Brain pericyte (primary cell): ENCODE measurements around the gene OR5D13.

Source experiments
- DNase-seq: peaks from one replicate; pipeline ENCODE4 v3.0.0-alpha.2; 2012; ENCODE audit warnings: low read depth, low spot score

OR5D13 gene

GRCh38 chr11:55773138-55773537 lies at the start of gene OR5D13:
TSS of gene OR5D13 (plus strand) at chr11:55773438. CDS start at chr11:55773438, 0 bp downstream.
- no peak for DNase-seq

DNA sequence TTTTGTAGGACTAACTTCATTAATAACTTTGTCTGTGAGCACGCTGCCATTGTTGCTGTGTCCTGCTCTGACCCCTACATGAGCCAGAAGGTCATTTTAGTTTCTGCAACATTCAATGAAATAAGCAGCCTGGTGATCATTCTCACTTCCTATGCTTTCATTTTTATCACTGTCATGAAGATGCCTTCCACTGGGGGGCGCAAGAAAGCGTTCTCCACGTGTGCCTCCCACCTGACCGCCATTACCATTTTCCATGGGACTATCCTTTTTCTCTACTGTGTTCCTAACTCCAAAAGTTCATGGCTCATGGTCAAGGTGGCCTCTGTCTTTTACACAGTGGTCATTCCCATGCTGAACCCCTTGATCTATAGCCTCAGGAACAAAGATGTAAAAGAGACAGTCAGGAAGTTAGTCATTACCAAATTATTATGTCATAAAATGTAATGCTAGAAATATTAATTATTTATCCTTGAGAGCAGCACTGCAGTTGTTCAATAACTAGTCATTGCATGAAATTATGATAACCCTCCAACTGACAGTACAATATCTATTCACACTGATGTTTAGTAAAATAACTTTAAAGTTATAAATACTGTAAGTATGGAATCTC lies 46.4 kb upstream of the OR5D13 start:
- no peak for DNase-seq

GRCh38 chr11:55732936-55733335 lies 40.3 kb upstream of the OR5D13 start:
- no peak for DNase-seq

DNA sequence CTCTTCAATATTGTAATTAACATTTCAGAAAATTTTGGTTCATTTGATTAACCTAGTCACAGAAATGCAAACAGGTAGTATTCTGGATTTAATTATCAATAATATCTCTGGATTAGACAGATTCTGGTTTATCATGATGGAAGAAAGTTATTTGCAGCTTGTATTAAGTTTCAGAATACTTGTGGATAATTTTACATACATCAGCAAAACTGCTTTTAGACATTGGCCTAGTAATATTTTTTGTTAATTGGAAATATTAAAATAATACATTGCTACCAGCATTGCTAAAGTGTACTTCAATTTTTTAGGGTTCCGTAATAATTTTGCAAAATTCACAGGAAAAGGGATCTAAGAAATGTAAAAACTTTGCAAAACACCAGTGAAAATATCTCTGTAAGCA lies 18.4 kb downstream of the OR5D13 start:
- no peak for DNase-seq

DNA sequence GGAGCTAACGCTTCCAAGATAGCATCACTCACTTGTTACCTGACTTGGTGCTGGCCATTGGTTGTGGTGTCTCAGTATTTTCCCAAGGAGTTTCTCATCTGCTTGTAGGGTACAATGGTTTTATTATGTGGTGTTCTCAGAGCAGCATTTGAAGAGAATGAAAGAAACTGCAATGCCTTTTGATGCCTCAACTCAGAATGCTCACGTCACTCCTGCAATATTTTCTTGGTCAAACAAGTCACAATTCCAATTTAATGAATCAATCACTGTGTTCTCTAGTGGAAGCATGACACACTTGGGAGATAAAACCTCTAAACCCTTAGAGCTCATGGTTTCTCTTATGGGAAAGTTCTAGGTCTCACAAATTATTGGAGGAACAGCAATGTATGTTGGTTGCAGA lies 20.1 kb downstream of the OR5D13 start:
- no peak for DNase-seq

DNA sequence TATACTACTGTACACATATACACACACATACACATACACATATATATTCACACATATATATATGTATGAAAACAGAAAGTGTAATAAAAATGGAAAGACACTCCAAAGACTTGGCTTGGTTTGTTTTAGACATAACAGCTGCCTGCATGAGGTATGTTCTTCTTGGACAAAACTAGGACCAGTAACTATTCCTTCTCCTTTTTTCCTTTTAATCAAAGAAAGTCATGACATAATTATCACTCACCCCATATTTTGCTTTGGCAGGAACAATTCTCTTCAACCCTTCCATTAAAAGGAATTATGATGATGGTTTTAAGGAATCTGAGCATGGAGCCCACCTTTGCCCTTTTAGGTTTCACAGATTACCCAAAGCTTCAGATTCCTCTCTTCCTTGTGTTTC lies 22.0 kb downstream of the OR5D13 start, which contains the start of gene OR5D14:
TSS of gene OR5D14 (plus strand) at position 301 of the 400 bp plus-strand sequence. CDS start at position 301, 0 bp downstream.
- no peak for DNase-seq

DNA sequence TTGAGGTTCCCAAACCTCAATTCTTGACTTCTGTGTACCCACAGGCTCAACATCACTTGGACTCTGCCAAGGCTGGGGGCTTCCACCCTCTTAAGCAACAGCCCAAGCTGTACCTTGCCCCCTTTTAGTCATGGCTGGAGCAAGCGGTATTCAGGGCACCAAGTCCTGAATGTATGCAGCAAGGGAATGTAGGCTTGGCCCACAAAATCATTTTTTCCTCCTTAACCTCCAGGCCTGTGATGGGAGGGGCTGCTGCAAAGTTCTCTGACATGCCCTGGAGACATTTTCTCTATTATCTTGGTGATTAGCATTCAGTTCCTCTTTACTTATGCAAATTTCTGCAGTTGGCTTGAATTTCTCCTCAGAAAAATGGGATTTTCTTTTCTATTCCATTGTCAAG lies 33.0 kb downstream of the OR5D13 start:
- no peak for DNase-seq

GRCh38 chr11:55811067-55811466 lies 37.8 kb downstream of the OR5D13 start, which contains the start of gene OR5L1:
TSS of gene OR5L1 (plus strand) at chr11:55811367. CDS start at chr11:55811467, 100 bp downstream.
- DNase-seq, result no peak

- no peak for DNase-seq
Observed at GRCh38 chr11:55819330-55819729, 46.1 kb downstream of the OR5D13 start, which contains the start of gene OR5D18. TSS of gene OR5D18 (plus strand) at chr11:55819630. CDS start at chr11:55819630, 0 bp downstream.
